MCF 10A (cell line): ENCODE measurements around the gene FGF14. TPM values are rescaled to one million over a fixed set of nuclear protein-coding genes. Genes with fewer than 3 reads are reported as not detected.
"Not testable (repeated sequence)": the region's sequence is repeated elsewhere in the genome, so short reads cannot be mapped to it uniquely, and the experiment has no call there.

Experiments used
- BruUV-seq: library from RNA; stranded (reverse); fragments of 400-500 nt; replicated peaks from 2 replicates; lab custom pipeline; 2021; lab: Mats Ljungman, UMichigan
- CTCF ChIA-PET: fragments of 300-600 bp; sonication (Branson Sonifier 250); formaldehyde crosslinking; extraction: SDS; loops from one replicate; lab custom pipeline; 2021; ENCODE audit warnings: antibody characterized with exemption, inconsistent platforms; lab: Yijun Ruan, JAX
- POLR2A ChIA-PET: fragments of 300-600, 350-650 bp; sonication (Branson Sonifier 250); formaldehyde crosslinking; extraction: SDS; loops from one replicate; lab custom pipeline; 2020; ENCODE audit warnings: antibody characterized with exemption, inconsistent platforms; lab: Yijun Ruan, JAX
- DNase-seq: peaks from one replicate; pipeline ENCODE4 v3.0.0-alpha.2; 2018; ENCODE audit not compliant: unreplicated experiment
- H3K27ac Mint-ChIP-seq: one replicate; pipeline ENCODE4 v1.8.0; 2022; ENCODE audit warnings: mild to moderate bottlenecking, low read depth, mixed read lengths; ENCODE audit not compliant: unreplicated experiment
- H3K27me3 Mint-ChIP-seq: one replicate; pipeline ENCODE4 v1.8.0; 2022; ENCODE audit warnings: mixed read lengths; ENCODE audit not compliant: insufficient read depth, unreplicated experiment
- H3K36me3 Mint-ChIP-seq: one replicate; pipeline ENCODE4 v1.8.0; 2022; ENCODE audit warnings: mild to moderate bottlenecking, moderate library complexity, mixed read lengths; ENCODE audit not compliant: insufficient read depth, unreplicated experiment
- H3K4me1 Mint-ChIP-seq: one replicate; pipeline ENCODE4 v1.8.0; 2022; ENCODE audit warnings: mixed read lengths; ENCODE audit not compliant: insufficient read depth, unreplicated experiment
- H3K4me3 Mint-ChIP-seq: one replicate; pipeline ENCODE4 v1.8.0; 2022; ENCODE audit warnings: mild to moderate bottlenecking, moderate library complexity, mixed read lengths; ENCODE audit not compliant: unreplicated experiment
- H3K9me3 Mint-ChIP-seq: one replicate; pipeline ENCODE4 v1.8.0; 2022; ENCODE audit warnings: mixed read lengths; ENCODE audit not compliant: unreplicated experiment
- CTCF ChIP-seq: fragments of 200-600 bp; IDR thresholded peaks from one replicate; pipeline ENCODE4 v1.8.0; 2022; ENCODE audit warnings: antibody characterized with exemption, mild to moderate bottlenecking; ENCODE audit not compliant: unreplicated experiment
- intact Hi-C: fragments of 100-400 bp; cut with micrococcal nuclease; formaldehyde crosslinking; loops from 2 replicates; pipeline ENCODE4 v1.14.1; 2022
- total RNA-seq: library from RNA; stranded (reverse); gene quantifications from 2 replicates; pipeline ENCODE4 v1.2.3, GENCODE V29; 2022

Gene FGF14
- total RNA-seq, 1 experiment from 2014 or later, result not detected

DNA sequence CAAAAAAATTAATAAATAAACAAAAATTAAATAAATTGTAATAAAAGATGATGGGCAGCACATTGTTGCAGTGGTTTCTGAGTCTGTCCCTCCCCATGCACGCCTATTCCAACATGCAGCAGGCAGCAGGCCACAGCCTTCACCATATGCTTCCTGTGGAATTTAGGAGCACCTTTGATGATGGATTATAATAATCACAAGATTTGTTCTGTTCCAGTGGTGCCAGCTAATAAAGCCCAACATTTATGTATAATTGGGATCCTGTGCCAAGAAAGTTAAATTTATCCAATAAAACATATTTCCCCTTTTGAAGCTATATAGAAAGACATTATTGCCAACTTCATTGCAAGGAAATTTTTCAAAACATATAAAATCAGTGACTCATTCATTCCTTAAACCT is 328.6 kb downstream of the FGF14 start:
- no peaks in the 10 kb centered on the region for H3K27me3 Mint-ChIP-seq
- no peaks in the 10 kb centered on the region for H3K4me1 Mint-ChIP-seq
- H3K27ac Mint-ChIP-seq, result no peak overlapping the region
- CTCF ChIA-PET, result interaction anchor here (0.6 kb wide), 2 partner anchors 383 to 528 kb away, joined by 3 read pairs; no protein-coding TSS in a partner anchor
- intact Hi-C loops, result no loop called here
- POLR2A ChIA-PET, result interaction anchor here (0.5 kb wide), 1 partner anchor 28 kb away, joined by 3 read pairs; no protein-coding TSS in a partner anchor
- no peak for DNase-seq
- TF ChIP-seq CTCF, result no peak
- no peaks in the 10 kb centered on the region for H3K9me3 Mint-ChIP-seq
- H3K36me3 Mint-ChIP-seq, result no peaks in the 10 kb centered on the region
- BruUV-seq, result no TSS peak
- H3K4me3 Mint-ChIP-seq, result no peak overlapping the region

GRCh38 chr13:102071711-102072110 is 330.1 kb downstream of the FGF14 start:
- ChIA-PET POLR2A (no interaction called here), CTCF (interaction anchor here (0.6 kb wide), 1 partner anchor 24 kb away, joined by 6 read pairs; no protein-coding TSS in a partner anchor)
- no peaks in the 10 kb centered on the region for H3K9me3 Mint-ChIP-seq
- H3K27ac Mint-ChIP-seq, result no peak overlapping the region
- H3K36me3 Mint-ChIP-seq, result no peaks in the 10 kb centered on the region
- no peak overlapping the region for H3K4me3 Mint-ChIP-seq
- no peaks in the 10 kb centered on the region for H3K4me1 Mint-ChIP-seq
- BruUV-seq, result no TSS peak
- no peak for TF ChIP-seq CTCF
- no peak for DNase-seq
- H3K27me3 Mint-ChIP-seq, result no peaks in the 10 kb centered on the region
- intact Hi-C loops, result no loop called here

- intact Hi-C loops, BruUV-seq, DNase-seq, H3K36me3 Mint-ChIP-seq, H3K4me1 Mint-ChIP-seq, H3K27me3 Mint-ChIP-seq, H3K27ac Mint-ChIP-seq, H3K4me3 Mint-ChIP-seq, POLR2A ChIA-PET, CTCF ChIA-PET, H3K9me3 Mint-ChIP-seq: not testable (repeated sequence)
These were observed 333.5 kb downstream of the FGF14 start for GRCh38 chr13:102068323-102068722.

GRCh38 chr13:102055090-102055779 is 346.6 kb downstream of the FGF14 start:
- Mint-ChIP-seq H3K4me3 (no peak overlapping the region), H3K27ac (no peak overlapping the region), H3K9me3 (peaks cover 11% of the 10 kb centered on the region), H3K36me3 (no peaks in the 10 kb centered on the region), H3K4me1 (no peaks in the 10 kb centered on the region), H3K27me3 (no peaks in the 10 kb centered on the region)
- intact Hi-C loops, result no loop called here
- no peak for TF ChIP-seq CTCF
- no peak for DNase-seq
- ChIA-PET CTCF (no interaction called here), POLR2A (no interaction called here)
- BruUV-seq, result no TSS peak
